Measurements from ENCODE around the gene SCUBE1. TPM values are rescaled to one million over a fixed set of nuclear protein-coding genes. Genes with fewer than 3 reads are reported as not detected.

SCUBE1 gene
- total RNA-seq, 1 donor from 2014 or later, result 25.9 TPM

DNA sequence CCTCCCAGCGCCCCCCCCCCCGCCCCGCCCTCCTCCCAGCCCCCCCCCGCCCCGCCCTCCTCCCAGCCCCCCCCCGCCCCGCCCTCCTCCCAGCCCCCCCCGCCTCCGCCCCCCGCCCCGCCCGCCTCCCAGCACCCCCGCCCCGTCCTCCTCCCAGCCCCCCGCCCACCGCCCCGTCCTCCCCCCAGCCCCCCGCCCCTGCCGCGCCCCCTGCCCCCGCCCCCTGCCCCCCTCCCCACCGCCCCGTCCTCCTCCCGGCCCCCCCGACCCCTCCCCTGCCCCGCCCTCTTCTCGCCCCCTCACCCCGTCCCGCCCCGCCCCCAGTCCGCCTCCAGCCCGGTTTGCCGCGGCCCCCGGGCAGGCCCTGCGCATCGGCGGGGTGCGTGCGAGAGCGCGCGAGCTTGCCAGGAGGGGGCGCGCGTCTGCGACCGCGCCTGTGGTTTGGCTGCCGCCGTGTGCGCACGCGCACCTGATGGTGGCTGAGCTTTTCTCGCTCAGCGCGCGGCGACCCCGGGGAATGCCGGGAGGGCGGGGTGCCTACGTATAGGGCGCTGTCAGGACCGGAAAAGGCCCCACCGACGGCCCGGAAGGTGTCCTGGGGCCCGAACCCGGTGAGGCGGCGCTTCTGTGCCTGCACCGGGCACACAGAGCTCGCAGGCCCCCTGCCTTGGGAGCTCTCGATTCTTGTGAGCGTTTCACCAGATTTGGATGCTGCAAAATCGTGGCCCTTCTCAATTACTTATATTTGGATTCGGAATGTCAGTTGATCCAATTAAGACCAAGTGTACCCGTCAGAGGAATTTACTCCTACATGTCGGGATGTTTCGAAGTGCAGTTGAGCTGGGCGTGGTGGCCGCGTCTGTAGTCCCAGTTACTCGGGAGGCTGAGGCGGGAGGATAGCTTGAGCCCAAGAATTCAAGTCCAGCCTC lies 155.7 kb downstream of the SCUBE1 start:
- no peaks in the 10 kb centered on the region for H3K36me3 ChIP-seq
- H3K4me1 Mint-ChIP-seq, result peaks cover 28% of the 10 kb centered on the region
- peaks cover 4% of the 10 kb centered on the region for H3K27me3 Mint-ChIP-seq (ENCODE audit: insufficient read depth, low read depth)
- no peaks in the 10 kb centered on the region for H3K9me3 Mint-ChIP-seq
- peaks cover 34% of the 10 kb centered on the region for H4K20me1 ChIP-seq (ENCODE audit: low read depth)
- H3K9ac ChIP-seq, result no peak overlapping the region
- H3K4me3 ChIP-seq, result peak overlapping the region; percentile 26
- no peaks in the 10 kb centered on the region for H3K36me3 Mint-ChIP-seq
- H3K27me3 ChIP-seq, result no peaks in the 10 kb centered on the region
- H3K79me2 ChIP-seq (ENCODE audit: low read depth), result peaks cover 31% of the 10 kb centered on the region
- DNase-seq (ENCODE audit: low spot score), result peak; percentile 96
- H2AFZ ChIP-seq (replicated peaks), result peak overlapping the region; percentile 6
- peaks cover 14% of the 10 kb centered on the region for H3K4me1 ChIP-seq
- H3K9me3 ChIP-seq (ENCODE audit: low read depth), result no peaks in the 10 kb centered on the region
- H3K27ac Mint-ChIP-seq, result peak overlapping the region; percentile 42
- TF ChIP-seq, protein P1, sequence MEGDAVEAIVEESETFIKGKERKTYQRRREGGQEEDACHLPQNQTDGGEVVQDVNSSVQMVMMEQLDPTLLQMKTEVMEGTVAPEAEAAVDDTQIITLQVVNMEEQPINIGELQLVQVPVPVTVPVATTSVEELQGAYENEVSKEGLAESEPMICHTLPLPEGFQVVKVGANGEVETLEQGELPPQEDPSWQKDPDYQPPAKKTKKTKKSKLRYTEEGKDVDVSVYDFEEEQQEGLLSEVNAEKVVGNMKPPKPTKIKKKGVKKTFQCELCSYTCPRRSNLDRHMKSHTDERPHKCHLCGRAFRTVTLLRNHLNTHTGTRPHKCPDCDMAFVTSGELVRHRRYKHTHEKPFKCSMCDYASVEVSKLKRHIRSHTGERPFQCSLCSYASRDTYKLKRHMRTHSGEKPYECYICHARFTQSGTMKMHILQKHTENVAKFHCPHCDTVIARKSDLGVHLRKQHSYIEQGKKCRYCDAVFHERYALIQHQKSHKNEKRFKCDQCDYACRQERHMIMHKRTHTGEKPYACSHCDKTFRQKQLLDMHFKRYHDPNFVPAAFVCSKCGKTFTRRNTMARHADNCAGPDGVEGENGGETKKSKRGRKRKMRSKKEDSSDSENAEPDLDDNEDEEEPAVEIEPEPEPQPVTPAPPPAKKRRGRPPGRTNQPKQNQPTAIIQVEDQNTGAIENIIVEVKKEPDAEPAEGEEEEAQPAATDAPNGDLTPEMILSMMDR (IDR thresholded peaks at IDR 0.05), result peak; percentile 69
- TF ChIP-seq EZH2phosphoT487 (IDR thresholded peaks at IDR 0.05) (no peak), EZH2 (IDR thresholded peaks at IDR 0.05) (peak; percentile 43)
- no peak overlapping the region for H3K27ac ChIP-seq
- H3F3A ChIP-seq (ENCODE audit: low read depth), result peaks cover 26% of the 10 kb centered on the region
- peak overlapping the region; percentile 64 for H3K4me2 ChIP-seq
- peak overlapping the region; percentile 79 for H3K4me3 Mint-ChIP-seq

DNA sequence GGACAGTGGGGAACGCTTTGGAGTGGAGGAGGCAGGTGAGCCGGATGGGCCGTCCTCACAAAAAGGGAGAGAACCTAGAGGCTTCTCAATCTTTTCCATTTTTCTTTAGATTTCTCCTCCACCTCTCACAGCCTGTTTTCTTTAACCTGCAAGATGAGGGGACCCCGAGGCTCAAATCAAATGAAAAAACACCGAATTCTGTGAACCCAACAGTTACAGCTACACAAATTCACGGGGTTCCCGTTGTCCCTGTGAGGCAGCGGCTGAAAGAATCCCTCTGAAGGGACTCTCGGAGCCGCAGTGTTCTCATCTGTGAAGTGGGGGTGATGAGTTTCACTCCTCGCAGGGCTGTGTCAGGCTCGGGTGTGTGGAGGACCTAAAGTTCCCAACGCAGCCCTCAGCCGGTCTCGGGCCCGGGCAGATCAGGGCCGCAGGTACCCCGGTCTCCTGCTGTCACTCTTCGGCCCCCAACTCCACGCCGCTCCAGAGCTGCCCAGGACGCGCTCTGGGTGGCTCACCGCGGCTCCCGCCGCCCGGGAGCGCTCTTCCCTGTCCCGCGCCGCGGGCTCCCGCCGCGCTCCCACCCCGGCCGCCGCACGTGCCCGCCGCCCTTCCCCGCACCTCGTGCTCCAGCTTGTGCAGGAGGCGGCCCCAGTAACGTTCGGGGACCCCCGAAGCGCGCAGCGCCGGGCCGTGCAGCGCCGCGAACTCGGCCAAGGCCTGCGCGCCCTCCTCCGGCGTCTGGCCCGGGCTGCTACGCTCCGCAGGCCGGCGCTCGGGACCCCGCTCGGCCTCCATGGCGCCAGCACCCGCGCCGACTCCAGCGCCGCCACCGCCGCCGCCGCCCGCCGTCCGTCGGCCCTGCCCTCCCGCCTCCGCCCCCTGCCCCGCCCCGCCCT lies 156.7 kb downstream of the SCUBE1 start, which contains the start of gene TTLL12:
TSS of gene TTLL12 (minus strand) at position 863 of the 899 bp plus-strand sequence. CDS start at position 798, 65 bp downstream.
- Mint-ChIP-seq H3K27ac (peak within 1 kb of the TSS; percentile 42), H3K36me3 (no peaks in the 10 kb centered on the region), H3K4me1 (peaks cover 30% of the 10 kb centered on the region), H3K27me3 (ENCODE audit: insufficient read depth, low read depth) (peaks cover 4% of the 10 kb centered on the region), H3K9me3 (no peaks in the 10 kb centered on the region), H3K4me3 (peak within 1 kb of the TSS; percentile 82)
- H3K27me3 ChIP-seq, result no peaks in the 10 kb centered on the region
- H3K4me3 ChIP-seq, result peak within 1 kb of the TSS; percentile 54
- peaks cover 14% of the 10 kb centered on the region for H3K4me1 ChIP-seq
- TF ChIP-seq EZH2phosphoT487 (IDR thresholded peaks at IDR 0.05), result no peak
- TF ChIP-seq, protein P1 (IDR thresholded peaks at IDR 0.05), result peak; percentile 4
- peaks cover 35% of the 10 kb centered on the region for H4K20me1 ChIP-seq (ENCODE audit: low read depth)
- no peak within 1 kb of the TSS for H3K27ac ChIP-seq
- H3F3A ChIP-seq (ENCODE audit: low read depth), result peaks cover 23% of the 10 kb centered on the region
- DNase-seq (ENCODE audit: low spot score), result peak; percentile 92
- no peaks in the 10 kb centered on the region for H3K9me3 ChIP-seq (ENCODE audit: low read depth)
- peak within 1 kb of the TSS; percentile 91 for H3K4me2 ChIP-seq
- peak within 1 kb of the TSS; percentile 6 for H2AFZ ChIP-seq (replicated peaks)
- no peaks in the 10 kb centered on the region for H3K36me3 ChIP-seq
- peaks cover 31% of the 10 kb centered on the region for H3K79me2 ChIP-seq (ENCODE audit: low read depth)
- H3K9ac ChIP-seq, result peak within 1 kb of the TSS; percentile 68

DNA sequence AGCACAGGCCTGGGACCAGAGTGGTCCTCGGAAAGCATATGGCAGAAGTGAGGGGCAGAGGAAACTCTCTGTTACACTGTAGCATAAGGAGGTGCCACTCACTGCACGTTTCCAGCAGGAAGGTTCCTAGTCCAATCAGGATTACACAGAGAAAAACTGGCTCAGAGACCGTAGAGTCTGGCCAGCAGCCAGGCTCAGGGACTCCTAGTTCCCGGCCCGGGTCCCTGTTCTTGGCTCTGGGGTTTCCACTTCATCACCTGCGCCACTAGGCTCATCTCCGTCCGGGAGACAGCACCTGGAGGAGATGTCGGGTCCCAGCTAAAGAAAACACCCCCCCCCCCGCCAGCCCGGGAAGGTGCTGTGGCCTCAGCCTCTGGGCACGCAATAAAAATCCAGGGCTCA lies 157.3 kb downstream of the SCUBE1 start:
- Mint-ChIP-seq H3K4me3 (peak overlapping the region; percentile 82), H3K4me1 (peaks cover 30% of the 10 kb centered on the region), H3K9me3 (no peaks in the 10 kb centered on the region), H3K27ac (no peak overlapping the region), H3K27me3 (ENCODE audit: insufficient read depth, low read depth) (peaks cover 1% of the 10 kb centered on the region), H3K36me3 (peaks cover 3% of the 10 kb centered on the region)
- H3F3A ChIP-seq (ENCODE audit: low read depth), result peaks cover 23% of the 10 kb centered on the region
- H3K27ac ChIP-seq, result no peak overlapping the region
- peak overlapping the region; percentile 68 for H3K9ac ChIP-seq
- DNase-seq (ENCODE audit: low spot score), result peak; percentile 34
- no peak overlapping the region for H2AFZ ChIP-seq (replicated peaks)
- peaks cover 14% of the 10 kb centered on the region for H3K4me1 ChIP-seq
- H4K20me1 ChIP-seq (ENCODE audit: low read depth), result peaks cover 35% of the 10 kb centered on the region
- TF ChIP-seq EZH2 (IDR thresholded peaks at IDR 0.05) (no peak), EZH2phosphoT487 (IDR thresholded peaks at IDR 0.05) (no peak)
- TF ChIP-seq, protein P1 (IDR thresholded peaks at IDR 0.05), result no peak
- H3K36me3 ChIP-seq, result no peaks in the 10 kb centered on the region
- H3K9me3 ChIP-seq (ENCODE audit: low read depth), result no peaks in the 10 kb centered on the region
- H3K27me3 ChIP-seq, result no peaks in the 10 kb centered on the region
- H3K4me2 ChIP-seq, result peak overlapping the region; percentile 91
- peak overlapping the region; percentile 54 for H3K4me3 ChIP-seq
- peaks cover 31% of the 10 kb centered on the region for H3K79me2 ChIP-seq (ENCODE audit: low read depth)
